Measurements from ENCODE around the gene CHD5.

GRCh38 chr1:6112690-6113005, 67.5 kb downstream of the CHD5 start:
- TF ChIP-seq CTCF (IDR thresholded peaks at IDR 0.05) (no peak), POLR2A (IDR thresholded peaks at IDR 0.05) (no peak)

Measured in tibial nerve (tissue), 3 donors.